Endodermal cell (in vitro differentiated cells): ENCODE data around the gene PRSS33. TPM values are rescaled to one million over a fixed set of nuclear protein-coding genes. Genes with fewer than 3 reads are reported as not detected.
A peak's percentile ranks its signal among the peaks of the same experiment; 100 is the strongest.

Source experiments
- DNase-seq: peaks from one replicate; pipeline ENCODE4 v3.0.0-alpha.2; 2017
- H3K27ac ChIP-seq: 2 replicates; pipeline ENCODE4 v1.5.1; 2013; ENCODE audit warnings: mild to moderate bottlenecking, low read depth, low read length, moderate library complexity
- H3K27me3 ChIP-seq: 2 replicates; pipeline ENCODE4 v1.6.1; 2013; ENCODE audit warnings: mild to moderate bottlenecking, low read length, moderate library complexity; ENCODE audit not compliant: insufficient read depth, control insufficient read depth, poor library complexity, severe bottlenecking
- H3K36me3 ChIP-seq: 2 replicates; pipeline ENCODE4 v1.7.0; 2013; ENCODE audit warnings: mild to moderate bottlenecking, low read length, moderate library complexity; ENCODE audit not compliant: control insufficient read depth, insufficient read depth
- H3K4me1 ChIP-seq: one replicate; pipeline ENCODE4 v1.7.0; 2013; ENCODE audit warnings: low read length; ENCODE audit not compliant: control insufficient read depth, insufficient read depth
- H3K4me3 ChIP-seq: 2 replicates; pipeline ENCODE4 v1.5.1; 2013; ENCODE audit warnings: mild to moderate bottlenecking, low read length, moderate library complexity
- H3K9ac ChIP-seq: 2 replicates; pipeline ENCODE4 v1.6.1; 2013; ENCODE audit warnings: mild to moderate bottlenecking, low read length, moderate library complexity; ENCODE audit not compliant: poor library complexity, severe bottlenecking; ENCODE audit errors: extremely low read depth
- H3K9me3 ChIP-seq: 2 replicates; pipeline ENCODE4 v1.6.1; 2013; ENCODE audit warnings: mild to moderate bottlenecking, low read length, moderate library complexity; ENCODE audit not compliant: control insufficient read depth
- H3K27ac Mint-ChIP-seq: 2 replicates; pipeline ENCODE4 v1.8.0; 2020; ENCODE audit warnings: mixed read lengths
- H3K27me3 Mint-ChIP-seq: 2 replicates; pipeline ENCODE4 v1.8.0; 2021; ENCODE audit warnings: mild to moderate bottlenecking, mixed read lengths; ENCODE audit not compliant: insufficient read depth
- H3K36me3 Mint-ChIP-seq: 2 replicates; pipeline ENCODE4 v1.8.0; 2020; ENCODE audit warnings: low read depth, mixed read lengths
- H3K4me1 Mint-ChIP-seq: 2 replicates; pipeline ENCODE4 v1.8.0; 2020; ENCODE audit warnings: mixed read lengths
- H3K4me3 Mint-ChIP-seq: 2 replicates; pipeline ENCODE4 v1.8.0; 2020; ENCODE audit warnings: mild to moderate bottlenecking, moderate library complexity, mixed read lengths
- H3K9me3 Mint-ChIP-seq: 2 replicates; pipeline ENCODE4 v1.8.0; 2020; ENCODE audit warnings: mild to moderate bottlenecking, mixed read lengths
- CTCF ChIP-seq: fragments of 200-600 bp; sonication (generic); conservative IDR thresholded peaks from 2 replicates; pipeline ENCODE4 v1.5.0; 2021; ENCODE audit warnings: antibody characterized with exemption, mild to moderate bottlenecking
- WGBS, 2 experiments: methylation state at CpG; one replicate each; pipeline versions ENCODE4 v1.1.5 to v1.1.7; 2013; ENCODE audit warnings: missing lambda C conversion rate in 2 of 2, mixed read lengths in 1 of 2; ENCODE audit not compliant: insufficient coverage in 1 of 2, insufficient read length in 1 of 2; 5-methylcytosine and 5-hydroxymethylcytosine counted together
- total RNA-seq, 2 donors: library from RNA; stranded (reverse); fragmentation: NEBNext Ultra II Directional in 1 of 2; extraction: Animal tissue kit (Norgen Biotek cat#: 25700) in 1 of 2; gene quantifications; 2 replicates in 1 of 2; 3 replicates in 1 of 2; pipeline ENCODE4 v1.2.1, GENCODE V29; 2021

The PRSS33 gene
- total RNA-seq, 2 donors from 2014 or later, result 0.35 TPM; not detected in 1

- no peak for TF ChIP-seq CTCF
- Mint-ChIP-seq H3K4me3 (no peak overlapping the region), H3K27me3 (no peaks in the 10 kb centered on the region), H3K9me3 (no peaks in the 10 kb centered on the region), H3K4me1 (peaks cover 2% of the 10 kb centered on the region), H3K36me3 (no peaks in the 10 kb centered on the region), H3K27ac (peak overlapping the region; percentile 80)
- Histone ChIP-seq H3K4me1 (no peaks in the 10 kb centered on the region), H3K4me3 (no peak overlapping the region), H3K9ac (no peak overlapping the region), H3K9me3 (no peaks in the 10 kb centered on the region), H3K36me3 (no peaks in the 10 kb centered on the region), H3K27ac (no peak overlapping the region), H3K27me3 (no peaks in the 10 kb centered on the region)
- 79 to 88% methylated on average over 2 to 8 of the region's 8 CpGs for WGBS, 2 experiments
- DNase-seq, result peak; percentile 74
These were observed 47.5 kb downstream of the PRSS33 start for GRCh38 chr16:2739625-2740430.

GRCh38 chr16:2738615-2739014, 48.7 kb downstream of the PRSS33 start:
- peaks cover 2% of the 10 kb centered on the region for H3K4me1 Mint-ChIP-seq
- no peak overlapping the region for H3K27ac Mint-ChIP-seq
- no peaks in the 10 kb centered on the region for H3K9me3 Mint-ChIP-seq
- no peak for DNase-seq
- no peaks in the 10 kb centered on the region for H3K4me1 ChIP-seq
- H3K36me3 Mint-ChIP-seq, result no peaks in the 10 kb centered on the region
- H3K4me3 ChIP-seq, result no peak overlapping the region
- H3K9ac ChIP-seq, result no peak overlapping the region
- H3K27ac ChIP-seq, result no peak overlapping the region
- no peak for TF ChIP-seq CTCF
- H3K36me3 ChIP-seq, result no peaks in the 10 kb centered on the region
- H3K27me3 ChIP-seq, result no peaks in the 10 kb centered on the region
- 87 to 92% methylated on average over 4 to 5 of the region's 5 CpGs for WGBS, 2 experiments
- H3K4me3 Mint-ChIP-seq, result no peak overlapping the region
- H3K9me3 ChIP-seq, result no peaks in the 10 kb centered on the region
- no peaks in the 10 kb centered on the region for H3K27me3 Mint-ChIP-seq

- H3K27ac Mint-ChIP-seq, result no peak overlapping the region
- H3K9me3 Mint-ChIP-seq, result no peaks in the 10 kb centered on the region
- Histone ChIP-seq H3K4me3 (no peak overlapping the region), H3K4me1 (no peaks in the 10 kb centered on the region), H3K36me3 (no peaks in the 10 kb centered on the region), H3K9me3 (no peaks in the 10 kb centered on the region), H3K27me3 (no peaks in the 10 kb centered on the region), H3K27ac (no peak overlapping the region), H3K9ac (no peak overlapping the region)
- H3K27me3 Mint-ChIP-seq, result no peaks in the 10 kb centered on the region
- no peak overlapping the region for H3K4me3 Mint-ChIP-seq
- TF ChIP-seq CTCF, result no peak
- H3K36me3 Mint-ChIP-seq, result no peaks in the 10 kb centered on the region
- 68 to 73% methylated on average over 4 to 7 of the region's 7 CpGs for WGBS, 2 experiments
- DNase-seq, result no peak
- H3K4me1 Mint-ChIP-seq, result peaks cover 2% of the 10 kb centered on the region
These were observed 49.4 kb downstream of the PRSS33 start for GRCh38 chr16:2737895-2738418.
